Articular chondrocyte of knee joint (primary cell): ENCODE data around the gene TSPO. TPM values are rescaled to one million over a fixed set of nuclear protein-coding genes. Genes with fewer than 3 reads are reported as not detected.

ENCODE experiments used
- total RNA-seq: library from RNA; depleted of rRNA; stranded (reverse); fragments of >200 nt; gene quantifications from 2 replicates; pipeline ENCODE4 v1.2.3, GENCODE V29; 2012

TSPO gene
- 234 and 238 TPM in 2 replicates for total RNA-seq

DNA sequence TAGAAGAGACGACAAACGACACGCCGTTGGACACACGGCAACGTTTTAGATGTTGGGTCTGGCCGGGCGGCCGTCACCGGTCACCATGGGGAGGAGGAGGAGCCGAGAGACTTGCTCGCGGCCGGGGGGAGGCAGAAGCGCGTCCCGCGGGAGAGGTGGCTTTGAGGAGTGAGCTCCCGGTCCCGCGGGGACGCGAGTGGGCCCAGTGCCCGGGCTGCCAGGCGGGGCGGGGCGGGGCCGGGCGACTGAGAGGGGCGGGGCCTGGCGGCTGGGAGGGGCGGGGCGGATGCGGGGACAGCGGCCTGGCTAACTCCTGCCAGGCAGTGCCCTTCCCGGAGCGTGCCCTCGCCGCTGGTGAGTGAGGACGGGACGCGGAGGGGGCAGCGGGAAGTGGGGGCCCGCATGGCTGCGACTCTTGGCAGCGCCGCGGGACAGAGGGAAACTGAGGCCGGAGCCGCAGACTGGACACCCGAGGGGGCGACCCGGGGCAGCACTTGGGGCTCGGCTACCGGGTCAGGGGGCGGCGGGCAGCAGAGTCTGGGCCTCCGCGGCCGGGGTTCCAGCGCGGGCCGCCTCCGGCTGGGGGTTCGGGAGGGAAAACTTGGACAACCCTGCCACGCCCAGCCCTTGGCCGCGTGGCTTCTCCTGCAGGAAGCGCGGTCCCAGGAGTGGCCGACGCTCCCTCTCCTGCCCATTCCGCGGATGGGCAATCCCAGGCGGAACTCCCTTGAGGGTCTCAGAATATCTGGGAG is at the start of gene TSPO:
Gene TSPO, plus strand, starts transcription at position 309 of the 752 bp plus-strand sequence. CDS start 7,680 bp downstream, outside the sequence.

DNA sequence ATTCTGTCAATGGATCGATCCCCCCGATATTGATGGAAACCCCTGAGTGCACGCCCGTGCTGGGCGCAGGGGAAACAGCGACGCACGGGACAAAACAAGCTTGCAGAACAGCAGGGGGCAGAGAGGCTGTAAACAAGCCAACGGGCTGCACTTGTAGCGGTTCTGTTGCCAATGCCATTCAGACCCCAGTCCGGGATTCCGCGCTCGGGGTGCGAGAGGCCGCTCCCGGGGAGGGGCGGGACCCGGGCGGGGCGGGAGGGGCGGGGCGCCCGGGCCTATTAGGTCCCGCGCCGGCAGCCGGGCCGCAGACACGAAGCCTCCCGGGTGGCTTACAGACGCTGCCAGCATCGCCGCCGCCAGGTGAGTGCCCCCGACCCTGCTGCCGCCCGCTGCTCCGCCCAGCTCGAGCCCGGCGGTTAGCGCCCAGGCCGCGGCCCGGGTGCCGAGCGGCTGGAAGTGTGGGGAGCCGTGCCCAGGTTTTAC is 40.9 kb upstream of the TSPO start, which contains the start of gene BIK:
Gene BIK, plus strand, starts transcription at position 307 of the 483 bp plus-strand sequence. CDS start 13,273 bp downstream, outside the sequence.

DNA sequence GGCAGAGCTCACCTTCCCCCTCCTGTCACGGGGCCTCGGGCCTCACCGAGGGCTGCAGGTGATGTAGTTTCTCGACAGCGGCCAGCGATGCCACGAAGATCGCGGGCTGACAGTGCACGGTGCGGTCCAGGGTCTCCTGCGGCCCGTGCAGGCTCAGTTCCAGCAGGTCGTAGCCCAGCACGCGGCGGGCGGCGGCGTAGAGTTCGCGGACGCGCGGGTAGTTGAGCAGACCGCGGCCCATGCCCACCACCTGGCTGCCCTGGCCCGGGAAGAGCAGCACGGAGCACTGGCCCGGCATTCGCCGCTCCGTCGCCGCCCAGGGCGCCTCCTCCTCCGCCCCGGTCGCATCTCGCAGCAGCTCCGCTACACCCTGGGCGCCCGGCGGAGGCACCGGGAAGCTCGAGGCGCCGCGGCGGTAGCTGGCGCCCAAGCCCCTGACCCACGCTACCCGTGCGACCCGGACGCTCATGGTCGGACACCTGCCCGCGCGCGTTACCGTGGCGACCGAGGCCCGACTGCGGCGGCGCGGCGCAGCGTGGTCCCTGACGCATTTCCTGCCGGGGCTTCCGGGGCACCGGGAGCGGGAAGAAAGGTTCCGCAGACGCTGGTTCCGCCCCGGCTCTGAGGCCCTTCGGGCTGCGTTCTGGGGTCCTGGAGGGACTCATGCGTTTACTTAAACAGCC is 8.3 kb upstream of the TSPO start, which contains the start of gene MCAT:
Gene MCAT, minus strand, starts transcription at position 519 of the 683 bp plus-strand sequence. Its CDS starts 50 bp downstream, at position 469.

GRCh38 chr22:43186272-43187170 is 35.2 kb downstream of the TSPO start, which contains the start of gene TTLL12:
TSS of gene TTLL12 (minus strand) at chr22:43187134. CDS start at chr22:43187069, 65 bp downstream.

Other genes starting within 250 kb of the TSPO start
- 27.3 and 33.8 TPM in 2 replicates for gene PACSIN2, start 136.4 kb upstream of the TSPO start, total RNA-seq
- 17.0 and 17.5 TPM in 2 replicates for gene TTLL1, start 62.2 kb upstream of the TSPO start, total RNA-seq
- not detected in 2 replicates for gene BIK, start 40.8 kb upstream of the TSPO start, total RNA-seq
- 12.7 and 12.8 TPM in 2 replicates for gene MCAT, start 8.2 kb upstream of the TSPO start, total RNA-seq
- gene TTLL12, start 35.6 kb downstream of the TSPO start, total RNA-seq = 16.5 and 20.3 TPM in 2 replicates
- gene SCUBE1, start 191.8 kb downstream of the TSPO start, total RNA-seq = 5.0 and 7.4 TPM in 2 replicates